ENCODE results near the gene ZNF501.

DNA sequence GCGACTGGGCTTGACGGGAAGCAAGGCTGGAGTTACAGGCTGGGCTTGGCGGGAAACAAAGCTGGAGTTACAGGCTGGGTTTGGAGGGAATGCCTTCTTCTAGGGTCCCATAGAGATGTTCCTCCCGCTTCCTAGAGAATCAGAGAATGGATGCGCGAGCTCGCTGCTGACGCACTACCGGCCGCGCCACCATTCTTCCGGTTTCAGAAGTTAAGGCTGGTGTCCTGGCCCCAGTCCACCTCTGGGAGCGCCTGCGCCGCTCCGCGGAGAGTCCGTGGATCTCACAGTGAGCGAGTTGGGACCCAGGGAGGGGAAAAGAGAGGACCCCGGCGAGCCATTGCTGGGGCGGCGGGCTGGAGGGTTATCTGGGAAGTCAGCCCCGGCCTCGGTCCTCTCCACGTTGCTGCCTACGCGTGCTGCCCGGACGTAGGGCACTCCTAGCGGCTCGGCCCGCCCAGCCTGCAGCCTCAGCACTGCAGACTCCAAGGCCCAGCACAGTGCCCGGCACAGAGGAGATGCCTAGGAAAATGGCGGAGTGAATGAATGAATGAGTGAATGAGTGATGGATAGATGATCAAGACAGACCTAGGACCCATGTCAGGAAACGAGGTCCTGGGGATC lies 16.9 kb upstream of the ZNF501 start, which contains the start of gene ZNF502:
- TF ChIP-seq, protein P1, sequence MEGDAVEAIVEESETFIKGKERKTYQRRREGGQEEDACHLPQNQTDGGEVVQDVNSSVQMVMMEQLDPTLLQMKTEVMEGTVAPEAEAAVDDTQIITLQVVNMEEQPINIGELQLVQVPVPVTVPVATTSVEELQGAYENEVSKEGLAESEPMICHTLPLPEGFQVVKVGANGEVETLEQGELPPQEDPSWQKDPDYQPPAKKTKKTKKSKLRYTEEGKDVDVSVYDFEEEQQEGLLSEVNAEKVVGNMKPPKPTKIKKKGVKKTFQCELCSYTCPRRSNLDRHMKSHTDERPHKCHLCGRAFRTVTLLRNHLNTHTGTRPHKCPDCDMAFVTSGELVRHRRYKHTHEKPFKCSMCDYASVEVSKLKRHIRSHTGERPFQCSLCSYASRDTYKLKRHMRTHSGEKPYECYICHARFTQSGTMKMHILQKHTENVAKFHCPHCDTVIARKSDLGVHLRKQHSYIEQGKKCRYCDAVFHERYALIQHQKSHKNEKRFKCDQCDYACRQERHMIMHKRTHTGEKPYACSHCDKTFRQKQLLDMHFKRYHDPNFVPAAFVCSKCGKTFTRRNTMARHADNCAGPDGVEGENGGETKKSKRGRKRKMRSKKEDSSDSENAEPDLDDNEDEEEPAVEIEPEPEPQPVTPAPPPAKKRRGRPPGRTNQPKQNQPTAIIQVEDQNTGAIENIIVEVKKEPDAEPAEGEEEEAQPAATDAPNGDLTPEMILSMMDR (IDR thresholded peaks at IDR 0.05): peak in 2 of 4 experiments; percentile 58 to 59
- no peak for TF ChIP-seq POLR2A (IDR thresholded peaks at IDR 0.05)
